HG02943 (cell line): ENCODE results near the gene FKBP5.
"Not testable (repeated sequence)": the region's sequence is repeated elsewhere in the genome, so short reads cannot be mapped to it uniquely, and the experiment has no call there.

Source experiments
- ATAC-seq: cut with Tn5 transposase; IDR thresholded peaks from one replicate; pipeline ENCODE4 v1.9.1; 2021; ENCODE audit warnings: mild to moderate bottlenecking, low read depth, moderate library complexity; ENCODE audit not compliant: unreplicated experiment

The FKBP5 gene

GRCh38 chr6:35624341-35625070 lies 64.2 kb downstream of the FKBP5 start:
- ATAC-seq: no peak

GRCh38 chr6:35622283-35622682 lies 66.4 kb downstream of the FKBP5 start:
- no peak for ATAC-seq

- no peak for ATAC-seq
Measured at GRCh38 chr6:35620706-35621105, 68.0 kb downstream of the FKBP5 start.

- ATAC-seq: no peak
Measured at GRCh38 chr6:35613762-35614161, 75.0 kb downstream of the FKBP5 start.

- no peak for ATAC-seq
Measured at GRCh38 chr6:35611240-35611639, 77.5 kb downstream of the FKBP5 start.

- no peak for ATAC-seq
Measured at GRCh38 chr6:35610830-35611229, 77.9 kb downstream of the FKBP5 start.

- ATAC-seq: no peak
Measured at GRCh38 chr6:35609588-35609987, 79.1 kb downstream of the FKBP5 start.

- ATAC-seq: no peak
Measured at GRCh38 chr6:35607517-35608233, 81.0 kb downstream of the FKBP5 start.

- ATAC-seq: no peak
Measured at GRCh38 chr6:35605600-35605999, 83.1 kb downstream of the FKBP5 start.

GRCh38 chr6:35603326-35604202 lies 85.2 kb downstream of the FKBP5 start:
- ATAC-seq: no peak

GRCh38 chr6:35602133-35602946 lies 86.4 kb downstream of the FKBP5 start:
- ATAC-seq: no peak

- no peak for ATAC-seq
Measured at GRCh38 chr6:35601331-35602132, 87.2 kb downstream of the FKBP5 start.

- ATAC-seq: no peak
Measured at GRCh38 chr6:35600659-35601125, 88.0 kb downstream of the FKBP5 start.

GRCh38 chr6:35599761-35600658 lies 88.7 kb downstream of the FKBP5 start:
- no peak for ATAC-seq

GRCh38 chr6:35598621-35599020 lies 90.1 kb downstream of the FKBP5 start:
- not testable (repeated sequence) for ATAC-seq

- no peak for ATAC-seq
Measured at GRCh38 chr6:35596448-35597442, 92.0 kb downstream of the FKBP5 start.

GRCh38 chr6:35594503-35595186 lies 94.1 kb downstream of the FKBP5 start:
- no peak for ATAC-seq
